Measurements from ENCODE around the gene CLEC16A.

CLEC16A gene

GRCh38 chr16:11224096-11224893 is 279.9 kb downstream of the CLEC16A start:
- DNase-seq (ENCODE audit: low read depth), result peak; percentile 39

DNA sequence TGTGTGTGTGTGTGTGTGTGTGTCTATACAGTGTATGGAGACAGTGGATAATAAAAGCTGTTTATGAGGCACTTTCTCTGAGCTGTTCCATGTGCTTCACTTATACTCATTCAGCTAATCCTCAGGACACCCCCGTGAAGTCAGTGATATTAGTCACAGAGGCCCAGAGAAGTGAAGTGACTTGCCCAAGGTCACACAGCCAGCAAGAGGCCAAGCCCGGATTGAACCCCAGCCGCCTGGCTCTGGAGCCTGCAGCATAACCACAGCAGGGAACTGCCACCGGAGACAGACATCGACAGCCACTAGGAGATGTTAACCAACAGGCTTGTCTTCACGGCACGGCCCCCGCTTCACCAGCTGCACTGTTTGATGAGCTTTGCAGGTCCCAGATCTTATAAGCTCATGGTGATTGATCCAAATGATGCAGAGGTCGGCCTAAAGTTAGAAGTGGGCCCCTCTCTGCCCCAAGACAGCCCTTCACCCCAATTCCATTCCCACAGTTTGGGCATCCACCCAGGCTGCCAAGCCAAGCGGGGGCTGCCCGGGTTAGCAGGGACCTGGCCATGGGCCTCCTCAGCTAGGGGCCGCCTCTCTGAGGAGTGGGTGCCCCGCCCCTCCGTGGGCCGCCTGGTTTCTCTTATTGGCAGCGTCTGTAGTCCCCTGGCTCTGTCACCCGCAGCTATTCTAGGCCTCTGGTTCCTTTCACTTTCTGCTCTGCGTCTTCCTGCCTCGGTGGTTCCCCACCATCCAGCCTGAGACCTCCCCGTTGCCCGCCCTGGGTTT is 280.7 kb downstream of the CLEC16A start:
- peak; percentile 55 for DNase-seq (ENCODE audit: low read depth)

- no peak for DNase-seq (ENCODE audit: low read depth)
Observed at GRCh38 chr16:11225677-11226549, 281.5 kb downstream of the CLEC16A start.

- DNase-seq (ENCODE audit: low read depth), result no peak
Observed at GRCh38 chr16:11229432-11229831, 285.1 kb downstream of the CLEC16A start.

DNA sequence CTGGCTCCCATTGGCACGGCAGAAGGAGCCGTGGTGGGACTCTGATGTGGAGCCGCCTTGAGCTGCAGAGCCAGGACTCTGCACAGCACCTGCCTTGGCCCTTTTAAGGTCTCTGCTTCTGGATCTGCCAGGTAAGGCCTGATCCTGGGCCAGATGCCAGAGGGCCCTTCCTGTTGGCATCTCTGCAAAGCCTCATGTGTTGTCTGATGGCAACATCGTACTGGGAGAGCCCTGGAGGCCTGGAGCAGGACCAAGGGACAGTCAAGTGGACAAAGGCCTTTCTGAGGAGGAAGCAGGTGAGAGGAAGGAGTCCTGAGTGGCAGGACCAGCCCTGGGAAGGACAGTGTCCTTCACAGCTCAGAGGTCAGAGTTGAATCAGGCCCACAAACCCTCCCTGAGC is 285.5 kb downstream of the CLEC16A start:
- no peak for DNase-seq (ENCODE audit: low read depth)

DNA sequence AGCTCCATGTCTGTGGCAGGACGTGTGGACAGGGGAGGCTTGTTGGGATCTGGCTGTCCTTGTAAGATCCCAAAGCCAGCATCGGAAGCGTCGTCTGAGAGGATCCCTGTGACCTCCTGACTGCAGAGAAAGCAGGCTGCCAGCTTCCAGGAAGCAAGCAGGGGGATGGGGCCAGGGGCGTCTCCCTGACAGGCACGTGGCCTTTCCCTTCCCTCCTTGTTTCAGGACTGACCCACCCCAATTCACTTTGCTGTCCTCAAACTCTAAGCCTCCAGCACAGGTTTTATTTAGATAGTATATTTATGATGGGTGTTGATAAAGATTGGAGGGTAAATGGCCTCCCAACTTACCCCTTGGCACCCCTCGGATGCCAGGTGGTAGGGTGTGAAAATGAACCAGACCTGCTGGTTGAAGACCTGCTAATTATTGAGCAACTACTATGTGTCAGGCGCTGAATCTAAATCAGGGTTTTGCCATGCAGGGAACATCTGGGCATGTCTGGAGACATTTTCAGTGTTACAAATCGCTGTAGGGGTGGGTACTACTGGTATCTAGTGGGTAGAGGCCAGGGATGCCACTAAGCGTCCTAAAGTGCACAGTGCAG is 287.1 kb downstream of the CLEC16A start:
- DNase-seq (ENCODE audit: low read depth), result no peak

Measured in activated T-helper 1 cell treated with Interleukin-2 at 50 U/mL for 16 hours (primary cell).